HG03575 (cell line): Measurements from ENCODE around the gene MRPL41.
"Not testable (repeated sequence)": the region's sequence is repeated elsewhere in the genome, so short reads cannot be mapped to it uniquely, and the experiment has no call there.

Experiments
- ATAC-seq: cut with Tn5 transposase; IDR thresholded peaks from one replicate; pipeline ENCODE4 v1.9.1; 2021; ENCODE audit not compliant: unreplicated experiment, insufficient number of reproducible peaks, low FRiP score; ENCODE audit errors: extremely low read depth

MRPL41 gene

GRCh38 chr9:137520614-137521404 lies 30.9 kb upstream of the MRPL41 start:
- ATAC-seq, result no peak

GRCh38 chr9:137521405-137521985 lies 30.2 kb upstream of the MRPL41 start:
- no peak for ATAC-seq

- ATAC-seq, result no peak
Measured at GRCh38 chr9:137522746-137523455, 28.8 kb upstream of the MRPL41 start.

GRCh38 chr9:137524161-137524980 lies 27.3 kb upstream of the MRPL41 start:
- ATAC-seq, result no peak

- ATAC-seq, result no peak
Measured at GRCh38 chr9:137524981-137525317, 26.7 kb upstream of the MRPL41 start.

- ATAC-seq, result no peak
Measured at GRCh38 chr9:137530331-137530730, 21.3 kb upstream of the MRPL41 start.

- no peak for ATAC-seq
Measured at GRCh38 chr9:137531099-137531765, 20.4 kb upstream of the MRPL41 start.

GRCh38 chr9:137532891-137533468 lies 18.7 kb upstream of the MRPL41 start:
- not testable (repeated sequence) for ATAC-seq

- no peak for ATAC-seq
Measured at GRCh38 chr9:137534256-137535119, 17.2 kb upstream of the MRPL41 start.

- no peak for ATAC-seq
Measured at GRCh38 chr9:137535120-137535428, 16.6 kb upstream of the MRPL41 start.

- ATAC-seq, result not testable (repeated sequence)
Measured at GRCh38 chr9:137536594-137537131, 15.0 kb upstream of the MRPL41 start.

GRCh38 chr9:137538058-137538457 lies 13.6 kb upstream of the MRPL41 start:
- ATAC-seq, result no peak

GRCh38 chr9:137540536-137540935 lies 11.1 kb upstream of the MRPL41 start:
- ATAC-seq, result no peak

GRCh38 chr9:137542486-137542885 lies 9.2 kb upstream of the MRPL41 start:
- ATAC-seq, result no peak

- ATAC-seq, result no peak
Measured at GRCh38 chr9:137543237-137543963, 8.3 kb upstream of the MRPL41 start.

- no peak for ATAC-seq
Measured at GRCh38 chr9:137544176-137544760, 7.4 kb upstream of the MRPL41 start.

GRCh38 chr9:137545123-137545522 lies 6.6 kb upstream of the MRPL41 start:
- no peak for ATAC-seq
